Astrocyte of the cerebellum (primary cell): Measurements from ENCODE around the gene GPC5.
"Not testable (repeated sequence)": the region's sequence is repeated elsewhere in the genome, so short reads cannot be mapped to it uniquely, and the experiment has no call there.

ENCODE experiments used
- DNase-seq: peaks from one replicate; pipeline ENCODE4 v3.0.0-alpha.2; 2011; ENCODE audit warnings: low read depth
- H3K4me3 ChIP-seq: 2 replicates; pipeline ENCODE4 v1.5.1; 2011; ENCODE audit warnings: mild to moderate bottlenecking, low read depth, low read length, moderate library complexity
- in situ Hi-C: cut with HindIII; loops from 2 replicates; pipeline ENCODE4 v1.10.0; 2017; ENCODE audit warnings: low sequenced_read_pairs
- TF ChIP-seq, protein P1 (sequence below): IDR thresholded peaks from 2 replicates; pipeline ENCODE4 v1.5.1; 2012; ENCODE audit warnings: low read length, low read depth, moderate library complexity, mild to moderate bottlenecking; ENCODE audit errors: missing control alignments

The GPC5 gene

DNA sequence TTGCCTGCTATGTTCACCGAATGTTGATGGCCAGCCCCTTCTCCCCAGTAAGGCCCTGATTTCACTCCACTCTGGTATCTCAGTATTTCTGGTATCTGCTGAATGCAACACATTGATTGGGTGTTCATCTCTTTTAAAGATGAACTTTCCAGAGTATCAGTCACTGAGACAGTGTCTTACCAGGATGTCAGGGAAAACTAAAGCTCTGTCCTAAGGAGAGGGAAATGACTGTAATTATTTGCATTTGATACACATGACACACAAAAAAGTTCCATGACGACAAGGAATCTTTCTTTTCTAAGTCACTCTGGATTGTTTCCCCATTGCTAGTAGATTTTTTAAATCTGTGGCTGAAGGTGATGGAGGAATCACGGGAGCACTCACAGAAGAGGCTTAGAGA, 2.2 kb downstream of the GPC5 start:
- H3K4me3 ChIP-seq, result no peak overlapping the region
- in situ Hi-C loops, result no loop called here
- TF ChIP-seq, protein P1, sequence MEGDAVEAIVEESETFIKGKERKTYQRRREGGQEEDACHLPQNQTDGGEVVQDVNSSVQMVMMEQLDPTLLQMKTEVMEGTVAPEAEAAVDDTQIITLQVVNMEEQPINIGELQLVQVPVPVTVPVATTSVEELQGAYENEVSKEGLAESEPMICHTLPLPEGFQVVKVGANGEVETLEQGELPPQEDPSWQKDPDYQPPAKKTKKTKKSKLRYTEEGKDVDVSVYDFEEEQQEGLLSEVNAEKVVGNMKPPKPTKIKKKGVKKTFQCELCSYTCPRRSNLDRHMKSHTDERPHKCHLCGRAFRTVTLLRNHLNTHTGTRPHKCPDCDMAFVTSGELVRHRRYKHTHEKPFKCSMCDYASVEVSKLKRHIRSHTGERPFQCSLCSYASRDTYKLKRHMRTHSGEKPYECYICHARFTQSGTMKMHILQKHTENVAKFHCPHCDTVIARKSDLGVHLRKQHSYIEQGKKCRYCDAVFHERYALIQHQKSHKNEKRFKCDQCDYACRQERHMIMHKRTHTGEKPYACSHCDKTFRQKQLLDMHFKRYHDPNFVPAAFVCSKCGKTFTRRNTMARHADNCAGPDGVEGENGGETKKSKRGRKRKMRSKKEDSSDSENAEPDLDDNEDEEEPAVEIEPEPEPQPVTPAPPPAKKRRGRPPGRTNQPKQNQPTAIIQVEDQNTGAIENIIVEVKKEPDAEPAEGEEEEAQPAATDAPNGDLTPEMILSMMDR, result no peak
- DNase-seq, result no peak

DNA sequence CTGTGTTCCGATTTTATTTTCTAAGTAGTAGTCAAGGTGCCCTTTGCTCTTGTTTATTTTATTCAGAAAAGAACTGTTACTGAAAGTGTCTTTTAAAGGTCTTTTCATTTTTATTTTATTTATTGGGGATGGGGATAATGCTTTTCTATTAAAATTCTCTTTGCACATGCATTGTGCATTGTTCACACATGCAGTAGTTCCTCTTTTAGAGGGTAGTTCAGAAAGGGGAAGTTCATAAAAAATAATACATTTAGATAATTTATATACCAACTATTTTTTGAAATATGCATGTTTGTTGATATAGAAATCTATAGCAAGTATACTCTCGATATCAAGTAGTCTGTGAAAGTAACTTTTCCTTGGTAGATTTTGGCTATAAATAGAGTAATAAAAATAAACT, 3.5 kb downstream of the GPC5 start:
- no peak overlapping the region for H3K4me3 ChIP-seq
- TF ChIP-seq, protein P1, result no peak
- DNase-seq, result no peak
- in situ Hi-C loops, result no loop called here

DNA sequence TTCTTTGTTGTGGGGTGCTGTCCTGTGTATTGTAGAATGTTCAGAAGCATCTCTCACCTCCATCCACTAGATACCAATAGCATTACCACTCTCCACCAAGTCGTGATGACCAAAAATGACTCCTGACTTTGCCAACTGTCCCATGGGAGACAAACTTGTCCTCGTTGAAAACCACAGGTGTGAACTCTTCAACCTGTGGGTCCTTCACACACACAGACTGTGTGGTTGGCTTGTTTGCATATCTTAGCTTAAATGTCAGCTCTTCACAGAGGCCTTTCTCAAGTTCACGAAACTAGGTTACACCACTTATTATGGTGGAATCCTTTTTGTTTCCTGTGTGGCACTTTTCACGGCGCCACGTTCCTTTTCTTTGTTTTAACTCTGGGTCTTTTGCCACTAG, 6.8 kb downstream of the GPC5 start:
- H3K4me3 ChIP-seq, result no peak overlapping the region
- TF ChIP-seq, protein P1, result no peak
- no peak for DNase-seq
- in situ Hi-C loops, result no loop called here

DNA sequence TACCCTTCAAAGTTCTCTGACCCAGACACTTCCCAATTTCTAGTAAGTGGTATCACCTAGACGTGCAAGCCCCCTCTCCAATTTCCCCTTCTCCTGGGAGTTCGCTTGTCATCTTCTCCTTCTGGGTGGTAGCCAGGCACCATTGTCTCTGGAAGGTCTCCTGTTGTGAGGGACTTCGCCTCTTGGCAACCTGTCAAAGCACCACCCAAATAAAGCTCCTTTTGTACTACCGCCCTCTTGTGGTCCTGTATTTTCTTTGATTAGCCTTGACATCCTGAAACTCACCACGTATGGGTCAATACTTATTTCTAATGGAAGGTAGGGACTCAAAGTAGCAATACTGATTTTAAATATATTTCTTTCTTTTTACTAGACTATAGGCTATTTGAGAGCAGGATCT, 8.2 kb downstream of the GPC5 start:
- in situ Hi-C loops, result no loop called here
- no peak for DNase-seq

DNA sequence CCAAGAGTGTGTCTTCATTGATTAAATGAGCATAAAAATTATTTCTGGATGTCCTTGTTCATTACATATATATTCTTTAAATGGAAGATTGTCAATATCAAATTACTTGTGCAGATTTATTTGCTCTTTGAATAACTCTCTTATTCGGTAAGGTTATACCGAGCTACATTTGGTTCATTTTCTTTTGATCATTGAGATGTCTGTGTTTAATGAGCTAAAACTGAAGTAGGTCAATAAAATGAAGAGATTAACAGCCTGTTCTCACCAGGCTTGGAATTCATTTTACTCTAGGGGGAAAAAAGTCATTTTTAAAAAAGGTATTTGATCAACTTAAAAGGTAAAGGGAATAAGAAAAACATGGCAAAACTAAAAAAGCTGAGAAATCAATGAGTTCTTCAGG, 10.6 kb downstream of the GPC5 start:
- in situ Hi-C loops, result no loop called here
- DNase-seq, result no peak
- TF ChIP-seq, protein P1, result no peak
- no peak overlapping the region for H3K4me3 ChIP-seq

More for the DNA sequence above, 8.2 kb downstream of the GPC5 start:
- no peak overlapping the region for H3K4me3 ChIP-seq
- TF ChIP-seq, protein P1, result peak; percentile 62

DNA sequence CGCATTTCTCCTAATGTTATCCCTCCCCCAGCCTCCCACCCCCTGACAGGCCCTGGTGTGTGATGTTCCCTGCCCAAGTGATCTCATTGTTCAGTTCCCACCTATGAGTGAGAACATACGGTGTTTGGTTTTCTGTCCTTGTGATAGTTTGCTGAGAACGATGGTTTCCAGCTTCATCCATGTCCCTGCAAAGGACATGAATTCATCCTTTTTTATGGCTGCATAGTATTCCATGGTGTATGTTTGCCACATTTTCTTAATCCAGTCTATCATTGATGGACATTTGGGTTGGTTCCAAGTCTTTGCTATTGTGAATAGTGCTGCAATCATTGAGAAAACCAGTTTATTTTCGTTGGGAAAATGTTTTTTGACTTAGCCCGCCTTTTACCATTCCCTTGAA, 18.2 kb downstream of the GPC5 start:
- DNase-seq, H3K4me3 ChIP-seq, in situ Hi-C loops: not testable (repeated sequence)

DNA sequence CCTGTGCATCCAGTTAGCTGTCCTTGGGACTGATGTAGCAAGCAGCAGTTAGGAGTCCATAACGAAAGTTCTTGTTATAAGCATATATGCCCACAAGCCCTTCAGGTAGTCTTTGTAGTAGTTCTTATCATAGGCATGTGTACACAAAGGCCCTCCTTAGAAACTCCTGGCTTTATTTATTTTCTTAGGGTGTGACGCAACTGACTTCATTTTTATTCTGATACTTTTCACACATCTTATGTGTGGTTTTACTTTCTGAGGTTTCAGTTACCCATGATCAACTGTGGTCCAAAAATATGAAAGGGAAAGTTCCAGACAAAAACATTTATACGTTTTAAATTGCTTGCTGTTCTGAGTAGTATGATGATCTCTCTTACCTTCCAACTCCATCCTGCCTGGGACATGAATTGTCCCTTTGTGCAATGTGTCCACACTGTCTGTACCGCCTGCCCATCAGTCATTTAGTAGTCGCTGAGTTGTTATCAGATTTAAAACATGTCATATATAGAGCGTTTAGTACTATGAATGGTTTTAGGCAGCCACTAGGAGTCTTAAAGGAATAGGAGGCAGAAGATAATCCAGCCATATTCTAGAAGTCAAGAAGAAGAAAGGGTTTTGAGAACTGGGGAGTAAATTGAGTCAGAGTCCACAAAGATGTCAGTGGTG, 19.4 kb downstream of the GPC5 start:
- in situ Hi-C loops, result no loop called here
- DNase-seq, result no peak
- TF ChIP-seq, protein P1, result no peak
- H3K4me3 ChIP-seq, result no peak overlapping the region
